Left renal pelvis (tissue), 4 donors: ENCODE measurements around the gene HIC1. TPM values are rescaled to one million over a fixed set of nuclear protein-coding genes. Genes with fewer than 3 reads are reported as not detected.
A peak's percentile ranks its signal among the peaks of the same experiment; 100 is the strongest.

Source experiments
- DNase-seq, 4 donors: peaks; one replicate each; pipeline ENCODE4 v3.0.0-alpha.2; 2013; ENCODE audit warnings: low read depth in 4 of 4, low spot score in 3 of 4
- polyA plus RNA-seq, 4 donors: library from polyadenylated mRNA; unstranded; fragments of 120-200 nt; gene quantifications; one replicate each; pipeline ENCODE4 v1.2.1, GENCODE V29; 2013; ENCODE audit not compliant: insufficient read length in 4 of 4

The HIC1 gene
- polyA plus RNA-seq, 4 donors: 14.3 to 98.2 (median 21.6) TPM

GRCh38 chr17:2043785-2044184, 11.1 kb upstream of the HIC1 start:
- DNase-seq: no peak

- no peak for DNase-seq
Measured at GRCh38 chr17:2044263-2044894, 10.5 kb upstream of the HIC1 start.

GRCh38 chr17:2047590-2047989, 7.3 kb upstream of the HIC1 start:
- no peak for DNase-seq

GRCh38 chr17:2048805-2049204, 6.1 kb upstream of the HIC1 start:
- DNase-seq: no peak

DNA sequence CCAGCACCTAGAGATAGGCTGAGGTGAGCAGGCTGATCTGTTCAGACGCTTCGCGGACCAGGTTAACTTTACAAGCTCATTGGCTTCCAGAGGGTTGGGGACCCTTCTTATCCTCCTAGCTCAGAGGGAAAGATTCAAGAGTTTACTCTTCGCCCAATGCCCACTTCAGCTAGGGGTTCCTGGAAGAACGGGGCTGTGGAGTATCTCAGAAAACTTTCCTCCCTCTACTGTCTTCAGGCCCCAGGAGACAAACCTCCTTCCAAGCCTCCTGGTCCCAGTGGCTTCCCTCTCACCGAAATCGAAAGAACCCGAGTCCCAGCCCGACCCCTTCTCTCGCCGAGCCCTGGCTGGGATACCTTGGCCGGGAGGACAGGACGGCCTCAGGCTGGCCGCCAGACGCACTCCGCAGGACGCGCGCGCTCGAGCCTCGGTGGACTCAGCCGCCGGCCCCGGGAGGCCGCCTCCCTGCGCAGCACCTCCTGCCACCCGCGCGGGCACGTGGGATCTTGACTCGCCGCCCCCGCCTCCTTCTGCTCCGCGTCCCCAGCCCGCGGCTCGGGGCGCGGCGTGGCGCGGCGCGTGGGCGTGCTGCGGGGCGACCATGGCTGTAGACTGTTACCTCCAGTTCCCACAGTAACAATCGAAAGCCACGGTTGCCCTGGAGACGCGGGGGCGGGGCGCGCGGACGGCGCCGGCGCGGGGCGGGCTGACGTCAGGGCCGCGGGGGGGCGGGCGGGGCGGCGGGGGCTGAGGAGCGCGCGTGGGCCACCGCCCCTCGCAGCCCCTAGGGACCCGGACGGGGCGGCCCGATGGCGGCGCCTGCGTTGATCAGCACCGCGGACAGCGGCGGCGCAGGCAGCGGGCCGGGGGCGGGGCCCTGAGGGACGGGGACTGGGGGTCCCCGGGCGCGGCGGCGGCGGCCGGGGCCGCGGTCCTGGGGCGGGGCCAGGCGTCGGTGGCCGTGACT, 5.3 kb upstream of the HIC1 start:
- DNase-seq: peak in 2 of 4 donors; percentile 66 to 76

GRCh38 chr17:2050300-2051060, 4.4 kb upstream of the HIC1 start:
- no peak for DNase-seq

DNA sequence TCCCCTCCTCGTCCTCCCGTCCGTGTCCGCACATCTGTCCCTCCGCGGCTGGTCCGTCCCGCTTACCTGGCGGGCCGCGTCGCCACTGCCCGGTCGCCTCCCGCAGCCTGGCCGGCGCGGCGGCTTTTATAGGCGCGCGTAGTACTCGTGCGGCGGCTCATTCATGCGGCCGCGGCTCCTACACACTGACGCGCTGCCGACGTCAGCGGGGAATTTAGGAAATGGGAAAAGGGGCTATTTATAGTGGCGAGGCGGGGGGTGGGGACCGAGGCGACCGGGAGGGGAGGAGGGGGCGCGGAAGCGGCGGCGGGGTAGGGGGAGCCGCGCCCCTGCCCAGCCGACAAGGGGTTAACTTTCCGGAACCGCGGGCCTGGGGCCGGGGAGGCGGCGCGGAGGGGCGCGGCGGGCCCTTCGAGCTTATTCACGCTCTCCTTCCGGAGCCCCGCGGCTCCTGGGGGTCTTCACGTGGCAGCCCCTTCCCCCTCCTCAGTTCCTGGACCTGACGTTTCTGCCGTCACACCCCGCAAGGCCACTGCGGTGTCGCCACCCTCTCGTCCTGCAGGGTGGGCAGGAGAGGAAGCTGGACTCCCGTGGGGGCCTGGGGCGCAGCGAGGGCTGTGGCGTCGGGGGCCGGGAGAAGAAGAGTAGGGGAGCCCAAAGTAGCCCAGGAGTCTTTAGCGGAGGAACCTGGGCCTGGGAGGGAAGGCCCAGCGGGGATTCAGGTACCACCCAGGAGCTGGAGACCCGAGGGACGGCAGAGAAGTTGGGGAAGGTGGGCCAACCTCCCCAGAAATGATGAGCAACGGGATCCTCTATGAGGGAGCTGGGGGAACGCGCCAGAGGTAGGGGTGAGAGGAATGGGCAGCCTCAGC, 3.6 kb upstream of the HIC1 start:
- DNase-seq: no peak

DNA sequence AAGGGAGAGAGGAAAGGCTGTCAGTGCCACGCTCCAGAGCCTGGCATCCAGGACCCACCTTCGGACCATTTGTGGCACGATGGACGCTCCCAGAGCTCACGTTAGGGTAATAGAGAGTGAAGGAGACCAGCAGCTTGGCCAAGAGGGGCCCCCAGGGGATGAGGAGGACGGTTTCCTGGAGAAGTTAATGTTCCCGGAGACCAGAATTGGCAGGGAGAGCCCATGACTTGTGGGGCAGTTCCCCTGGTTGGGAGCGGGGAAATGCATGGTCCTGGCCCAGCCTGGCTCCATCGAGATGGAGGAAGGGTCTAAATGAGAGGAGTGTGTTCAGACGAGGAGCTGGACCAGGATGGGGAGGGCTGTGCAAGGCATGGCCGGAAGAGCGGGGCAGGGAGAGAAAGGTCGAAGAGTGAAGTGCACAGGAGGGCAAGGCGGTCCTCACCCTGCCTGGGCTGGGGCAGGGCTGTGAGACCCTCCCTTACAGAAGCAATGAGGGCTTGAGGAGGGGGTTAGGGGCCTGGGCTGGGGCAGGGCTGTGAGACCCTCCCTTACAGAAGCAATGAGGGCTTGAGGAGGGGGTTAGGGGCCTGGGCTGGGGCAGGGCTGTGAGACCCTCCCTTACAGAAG, 2.9 kb upstream of the HIC1 start:
- no peak for DNase-seq

DNA sequence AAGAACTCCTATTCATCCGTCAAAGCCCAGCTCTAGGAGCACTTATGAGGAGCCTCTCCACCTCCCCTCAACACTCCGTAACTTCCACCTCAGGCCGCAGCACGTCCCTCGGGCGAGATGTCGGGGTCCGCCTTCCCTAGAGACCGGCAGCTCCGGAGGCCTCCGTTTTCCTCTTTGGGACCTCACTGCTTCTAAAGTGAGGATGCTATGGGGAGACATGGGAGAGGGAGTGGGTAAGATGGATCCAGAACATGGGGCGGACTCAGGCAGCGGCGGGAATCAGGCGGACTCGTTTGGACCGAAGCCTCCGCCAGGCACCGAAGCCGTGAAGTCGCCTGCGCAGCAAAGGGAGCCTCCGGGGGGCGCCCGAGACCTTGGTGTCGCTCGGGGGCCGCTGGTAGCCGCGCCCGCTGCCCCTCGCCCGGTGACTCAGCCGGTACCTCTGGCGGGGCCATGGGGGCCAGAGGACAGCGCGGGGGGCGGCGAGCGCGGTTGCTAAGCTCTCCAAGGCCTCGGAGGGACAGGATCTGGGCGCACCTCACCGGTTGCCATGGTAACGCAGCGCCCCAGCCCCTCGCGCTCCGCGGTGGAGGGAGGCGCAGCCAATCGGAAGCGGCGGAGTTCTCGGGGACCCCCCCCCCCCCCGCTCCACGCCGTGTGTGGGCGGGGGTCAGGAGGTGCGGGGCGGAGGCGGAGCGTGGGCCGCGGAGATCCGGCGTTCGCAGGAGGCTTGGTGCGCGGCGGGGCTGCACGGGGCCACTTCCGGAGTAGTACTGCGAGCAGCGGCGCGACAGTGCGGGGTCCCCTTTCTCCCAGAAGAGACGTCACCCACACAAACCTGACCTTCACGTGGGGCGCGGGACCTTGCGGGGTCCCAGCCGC, 1.3 kb upstream of the HIC1 start:
- no peak for DNase-seq

- DNase-seq: no peak
Measured at GRCh38 chr17:2054262-2054511, 716 bp upstream of the HIC1 start.

DNA sequence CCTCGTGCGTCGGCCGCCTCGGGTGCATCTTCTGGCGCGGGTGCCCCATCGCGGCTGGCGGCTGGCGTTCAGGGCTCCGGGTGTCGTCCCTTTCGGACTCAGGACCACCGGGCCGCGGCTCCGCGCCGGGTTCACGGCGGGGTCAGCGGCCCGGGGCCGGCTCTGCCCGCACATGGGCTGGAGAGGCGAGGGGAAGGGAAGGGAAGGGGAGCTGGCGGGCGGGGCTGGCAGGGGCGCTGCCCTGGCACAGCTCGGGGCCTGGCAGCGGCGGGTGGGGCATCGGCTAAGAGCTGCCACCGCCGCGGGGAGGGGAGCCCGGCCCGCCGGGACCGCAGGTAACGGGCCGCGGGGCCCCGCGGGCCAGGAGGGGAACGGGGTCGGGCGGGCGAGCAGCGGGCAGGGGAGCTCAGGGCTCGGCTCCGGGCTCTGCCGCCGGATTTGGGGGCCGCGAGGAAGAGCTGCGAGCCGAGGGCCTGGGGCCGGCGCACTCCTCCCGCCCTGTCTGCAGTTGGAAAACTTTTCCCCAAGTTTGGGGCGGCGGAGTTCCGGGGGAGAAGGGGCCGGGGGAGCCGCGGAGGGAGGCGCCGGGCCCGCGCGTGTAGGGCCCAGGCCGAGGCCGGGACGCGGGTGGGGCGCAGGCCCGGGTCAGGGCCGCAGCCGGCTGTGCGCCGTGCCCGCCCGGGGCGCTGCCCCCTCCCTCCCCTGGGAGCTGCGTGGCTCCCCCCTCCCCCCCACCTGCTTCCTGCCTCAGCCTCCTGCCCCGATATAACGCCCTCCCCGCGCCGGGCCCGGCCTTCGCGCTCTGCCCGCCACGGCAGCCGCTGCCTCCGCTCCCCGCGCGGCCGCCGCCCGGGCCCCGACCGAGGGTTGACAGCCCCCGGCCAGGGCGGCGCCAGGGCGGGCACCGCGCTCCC, 646 bp downstream of the HIC1 start:
- DNase-seq: no peak

GRCh38 chr17:2056206-2057174, 1.6 kb downstream of the HIC1 start:
- no peak for DNase-seq

DNA sequence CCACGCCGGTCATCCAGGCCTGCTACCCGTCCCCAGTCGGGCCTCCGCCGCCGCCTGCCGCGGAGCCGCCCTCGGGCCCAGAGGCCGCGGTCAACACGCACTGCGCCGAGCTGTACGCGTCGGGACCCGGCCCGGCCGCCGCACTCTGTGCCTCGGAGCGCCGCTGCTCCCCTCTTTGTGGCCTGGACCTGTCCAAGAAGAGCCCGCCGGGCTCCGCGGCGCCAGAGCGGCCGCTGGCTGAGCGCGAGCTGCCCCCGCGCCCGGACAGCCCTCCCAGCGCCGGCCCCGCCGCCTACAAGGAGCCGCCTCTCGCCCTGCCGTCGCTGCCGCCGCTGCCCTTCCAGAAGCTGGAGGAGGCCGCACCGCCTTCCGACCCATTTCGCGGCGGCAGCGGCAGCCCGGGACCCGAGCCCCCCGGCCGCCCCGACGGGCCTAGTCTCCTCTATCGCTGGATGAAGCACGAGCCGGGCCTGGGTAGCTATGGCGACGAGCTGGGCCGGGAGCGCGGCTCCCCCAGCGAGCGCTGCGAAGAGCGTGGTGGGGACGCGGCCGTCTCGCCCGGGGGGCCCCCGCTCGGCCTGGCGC, 2.4 kb downstream of the HIC1 start:
- DNase-seq: no peak

DNA sequence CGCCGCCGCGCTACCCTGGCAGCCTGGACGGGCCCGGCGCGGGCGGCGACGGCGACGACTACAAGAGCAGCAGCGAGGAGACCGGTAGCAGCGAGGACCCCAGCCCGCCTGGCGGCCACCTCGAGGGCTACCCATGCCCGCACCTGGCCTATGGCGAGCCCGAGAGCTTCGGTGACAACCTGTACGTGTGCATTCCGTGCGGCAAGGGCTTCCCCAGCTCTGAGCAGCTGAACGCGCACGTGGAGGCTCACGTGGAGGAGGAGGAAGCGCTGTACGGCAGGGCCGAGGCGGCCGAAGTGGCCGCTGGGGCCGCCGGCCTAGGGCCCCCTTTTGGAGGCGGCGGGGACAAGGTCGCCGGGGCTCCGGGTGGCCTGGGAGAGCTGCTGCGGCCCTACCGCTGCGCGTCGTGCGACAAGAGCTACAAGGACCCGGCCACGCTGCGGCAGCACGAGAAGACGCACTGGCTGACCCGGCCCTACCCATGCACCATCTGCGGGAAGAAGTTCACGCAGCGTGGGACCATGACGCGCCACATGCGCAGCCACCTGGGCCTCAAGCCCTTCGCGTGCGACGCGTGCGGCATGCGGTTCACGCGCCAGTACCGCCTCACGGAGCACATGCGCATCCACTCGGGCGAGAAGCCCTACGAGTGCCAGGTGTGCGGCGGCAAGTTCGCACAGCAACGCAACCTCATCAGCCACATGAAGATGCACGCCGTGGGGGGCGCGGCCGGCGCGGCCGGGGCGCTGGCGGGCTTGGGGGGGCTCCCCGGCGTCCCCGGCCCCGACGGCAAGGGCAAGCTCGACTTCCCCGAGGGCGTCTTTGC, 3.1 kb downstream of the HIC1 start:
- no peak for DNase-seq
